SJSA1 (cell line): ENCODE measurements around the gene PMF1. TPM values are rescaled to one million over a fixed set of nuclear protein-coding genes. Genes with fewer than 3 reads are reported as not detected.
"Not testable (repeated sequence)": the region's sequence is repeated elsewhere in the genome, so short reads cannot be mapped to it uniquely, and the experiment has no call there.

Experiments used
- DNase-seq, 2 experiments: peaks; one replicate each; pipeline ENCODE4 v3.0.0-alpha.2; 2015 to 2020; ENCODE audit warnings: low spot score in 2 of 2, low read depth in 1 of 2
- H3K27ac ChIP-seq: fragments of 250-450 bp; sonication (Bioruptor Pico); 2 replicates; pipeline ENCODE4 v1.5.1; 2020; ENCODE audit warnings: mild to moderate bottlenecking, moderate library complexity
- H3K27me3 ChIP-seq: fragments of 250-450 bp; sonication (Bioruptor Pico); replicated peaks from 2 replicates; pipeline ENCODE4 v1.5.1; 2020; ENCODE audit warnings: mild to moderate bottlenecking, moderate library complexity
- H3K36me3 ChIP-seq: fragments of 250-450 bp; sonication (Bioruptor Pico); 2 replicates; pipeline ENCODE4 v1.5.1; 2020; ENCODE audit warnings: mild to moderate bottlenecking
- H3K4me1 ChIP-seq: fragments of 250-450 bp; sonication (Bioruptor Pico); replicated peaks from 2 replicates; pipeline ENCODE4 v1.6.1; 2021; ENCODE audit warnings: mild to moderate bottlenecking
- H3K4me3 ChIP-seq: fragments of 250-450 bp; sonication (Bioruptor Pico); 2 replicates; pipeline ENCODE4 v1.5.1; 2020; ENCODE audit warnings: mild to moderate bottlenecking
- H3K9me3 ChIP-seq: fragments of 250-450 bp; sonication (Bioruptor Pico); replicated peaks from 2 replicates; pipeline ENCODE4 v1.5.1; 2020; ENCODE audit warnings: mild to moderate bottlenecking
- total RNA-seq: library from RNA; depleted of rRNA; stranded (reverse); fragments of >200 nt; shearing (Covaris generic); gene quantifications from 2 replicates; pipeline ENCODE4 v1.2.3, GENCODE V29; 2014

PMF1 gene
- total RNA-seq, 1 experiment from 2014 or later: 100 TPM

- Histone ChIP-seq H3K9me3 (no peaks in the 10 kb centered on the region), H3K36me3 (peaks cover 65% of the 10 kb centered on the region), H3K4me1 (peaks cover 15% of the 10 kb centered on the region), H3K4me3 (peak overlapping the region; percentile 76), H3K27ac (peak overlapping the region; percentile 95), H3K27me3 (no peaks in the 10 kb centered on the region)
- no peak for DNase-seq
Measured at GRCh38 chr1:156212130-156212529, 677 bp upstream of the PMF1 start.

- peak overlapping the region; percentile 76 for H3K4me3 ChIP-seq
- no peak for DNase-seq
- H3K27me3 ChIP-seq: no peaks in the 10 kb centered on the region
- H3K27ac ChIP-seq: peak overlapping the region; percentile 95
- H3K9me3 ChIP-seq: no peaks in the 10 kb centered on the region
- peaks cover 15% of the 10 kb centered on the region for H3K4me1 ChIP-seq
- peaks cover 52% of the 10 kb centered on the region for H3K36me3 ChIP-seq
Measured at GRCh38 chr1:156213644-156213966, 798 bp downstream of the PMF1 start.

GRCh38 chr1:156214024-156214748 is 1.4 kb downstream of the PMF1 start:
- no peak for DNase-seq
- H3K27ac ChIP-seq: peak overlapping the region; percentile 95; the same call in 1 of the 2 replicates

GRCh38 chr1:156216361-156217086 is 3.7 kb downstream of the PMF1 start:
- not testable (repeated sequence) for H3K27me3 ChIP-seq, H3K27ac ChIP-seq, DNase-seq, H3K4me3 ChIP-seq, H3K9me3 ChIP-seq
- peaks cover 15% of the 10 kb centered on the region for H3K4me1 ChIP-seq
- H3K36me3 ChIP-seq: peaks cover 40% of the 10 kb centered on the region

More at GRCh38 chr1:156214024-156214748, 1.4 kb downstream of the PMF1 start:
- H3K27me3 ChIP-seq: no peaks in the 10 kb centered on the region
- H3K36me3 ChIP-seq: peaks cover 47% of the 10 kb centered on the region
- H3K4me1 ChIP-seq: peaks cover 15% of the 10 kb centered on the region
- no peaks in the 10 kb centered on the region for H3K9me3 ChIP-seq
- peak overlapping the region; percentile 76 for H3K4me3 ChIP-seq

GRCh38 chr1:156217871-156218270 is 5.1 kb downstream of the PMF1 start:
- Histone ChIP-seq H3K9me3 (no peaks in the 10 kb centered on the region), H3K4me3 (no peak overlapping the region), H3K27me3 (no peaks in the 10 kb centered on the region), H3K27ac (no peak overlapping the region), H3K4me1 (peaks cover 20% of the 10 kb centered on the region), H3K36me3 (peaks cover 39% of the 10 kb centered on the region)
- no peak for DNase-seq

- Histone ChIP-seq H3K4me3 (no peak overlapping the region), H3K36me3 (peaks cover 31% of the 10 kb centered on the region), H3K9me3 (no peaks in the 10 kb centered on the region), H3K4me1 (peaks cover 16% of the 10 kb centered on the region), H3K27me3 (no peaks in the 10 kb centered on the region), H3K27ac (no peak overlapping the region)
- no peak for DNase-seq
Measured at GRCh38 chr1:156220226-156220625, 7.4 kb downstream of the PMF1 start.

GRCh38 chr1:156221986-156222692 is 9.3 kb downstream of the PMF1 start:
- Histone ChIP-seq H3K27me3 (no peaks in the 10 kb centered on the region), H3K4me1 (peaks cover 16% of the 10 kb centered on the region), H3K36me3 (peaks cover 34% of the 10 kb centered on the region), H3K27ac (peak overlapping the region; percentile 38; the same call in 1 of the 2 replicates), H3K9me3 (no peaks in the 10 kb centered on the region), H3K4me3 (no peak overlapping the region)
- no peak for DNase-seq

GRCh38 chr1:156225677-156226014 is 12.8 kb downstream of the PMF1 start:
- no peaks in the 10 kb centered on the region for H3K9me3 ChIP-seq
- H3K27me3 ChIP-seq: no peaks in the 10 kb centered on the region
- no peak overlapping the region for H3K4me3 ChIP-seq
- DNase-seq: no peak
- H3K36me3 ChIP-seq: peaks cover 34% of the 10 kb centered on the region
- no peak overlapping the region for H3K27ac ChIP-seq
- H3K4me1 ChIP-seq: peaks cover 16% of the 10 kb centered on the region

- H3K27ac ChIP-seq: no peak overlapping the region
- no peaks in the 10 kb centered on the region for H3K9me3 ChIP-seq
- H3K27me3 ChIP-seq: no peaks in the 10 kb centered on the region
- peaks cover 33% of the 10 kb centered on the region for H3K36me3 ChIP-seq
- H3K4me3 ChIP-seq: no peak overlapping the region
- peaks cover 16% of the 10 kb centered on the region for H3K4me1 ChIP-seq
- DNase-seq: no peak
Measured at GRCh38 chr1:156226116-156226538, 13.3 kb downstream of the PMF1 start.

- peaks cover 29% of the 10 kb centered on the region for H3K36me3 ChIP-seq
- H3K27me3 ChIP-seq: no peaks in the 10 kb centered on the region
- H3K4me3 ChIP-seq: no peak overlapping the region
- H3K4me1 ChIP-seq: peaks cover 16% of the 10 kb centered on the region
- no peak for DNase-seq
- no peak overlapping the region for H3K27ac ChIP-seq
- H3K9me3 ChIP-seq: no peaks in the 10 kb centered on the region
Measured at GRCh38 chr1:156226782-156227181, 14.0 kb downstream of the PMF1 start.

- Histone ChIP-seq H3K9me3 (no peaks in the 10 kb centered on the region), H3K27me3 (no peaks in the 10 kb centered on the region), H3K36me3 (peaks cover 15% of the 10 kb centered on the region), H3K27ac (no peak overlapping the region), H3K4me1 (peaks cover 8% of the 10 kb centered on the region), H3K4me3 (no peak overlapping the region)
- no peak for DNase-seq
Measured at GRCh38 chr1:156228501-156228900, 15.7 kb downstream of the PMF1 start.

- H3K4me1 ChIP-seq: peaks cover 13% of the 10 kb centered on the region
- H3K27me3 ChIP-seq: no peaks in the 10 kb centered on the region
- no peaks in the 10 kb centered on the region for H3K9me3 ChIP-seq
- H3K4me3 ChIP-seq: no peak overlapping the region
- no peak for DNase-seq
- H3K27ac ChIP-seq: no peak overlapping the region
- H3K36me3 ChIP-seq: peaks cover 17% of the 10 kb centered on the region
Measured at GRCh38 chr1:156229809-156230472, 17.1 kb downstream of the PMF1 start.

GRCh38 chr1:156230473-156230837 is 17.6 kb downstream of the PMF1 start:
- no peak overlapping the region for H3K4me3 ChIP-seq
- peaks cover 13% of the 10 kb centered on the region for H3K4me1 ChIP-seq
- no peaks in the 10 kb centered on the region for H3K9me3 ChIP-seq
- no peaks in the 10 kb centered on the region for H3K27me3 ChIP-seq
- no peak overlapping the region for H3K27ac ChIP-seq
- no peak for DNase-seq
- H3K36me3 ChIP-seq: peaks cover 17% of the 10 kb centered on the region
